ENCODE measurements around the gene CD83. TPM values are rescaled to one million over a fixed set of nuclear protein-coding genes. Genes with fewer than 3 reads are reported as not detected.

CD83 gene
- total and polyA plus RNA-seq, 9 of the 15 experiments (the other 6 are each of a cell fraction or from before 2014, with no cell fraction given): 2.5 to 4.1 (median 3.4) TPM

DNA sequence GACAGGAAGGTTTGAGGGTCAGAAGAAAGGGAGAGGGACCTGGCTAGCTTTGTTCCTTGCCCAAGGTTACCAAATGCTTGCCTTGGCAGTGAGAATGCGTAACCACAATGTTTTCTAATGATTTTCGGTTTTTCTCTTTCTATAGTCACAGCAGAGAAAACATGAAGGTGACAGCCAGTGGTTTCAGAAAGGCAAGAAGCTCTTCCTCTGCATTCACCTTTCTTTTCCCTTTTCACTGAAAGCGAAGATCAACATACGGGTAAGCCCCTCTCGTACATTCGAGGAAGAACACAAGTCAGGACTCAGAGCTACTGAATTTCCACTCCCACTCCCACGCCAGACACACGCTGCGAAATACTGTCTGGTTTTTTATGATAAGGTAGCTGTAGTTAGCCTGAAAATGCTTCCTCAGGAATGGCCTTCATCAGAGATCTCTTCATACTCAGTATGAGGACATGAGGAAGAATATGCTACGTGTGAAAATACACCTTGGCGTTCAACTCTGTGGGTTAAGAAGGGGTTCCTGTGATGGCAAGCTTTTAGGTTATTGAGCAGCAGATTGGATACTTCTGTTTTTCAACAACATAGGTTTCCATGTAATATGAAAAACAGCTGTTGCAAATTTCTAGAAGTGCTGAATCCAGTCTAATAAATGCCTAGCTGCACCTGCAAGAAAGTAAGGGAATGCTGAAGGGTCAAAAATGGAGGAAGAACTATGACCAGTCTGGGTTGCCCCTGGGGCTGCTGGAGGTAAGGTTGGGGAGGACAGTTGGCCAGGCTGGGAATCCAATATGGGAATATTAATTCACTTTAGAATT lies 7.4 kb upstream of the CD83 start (continued):
- TF ChIP-seq C11orf30 (IDR thresholded peaks at IDR 0.05; ENCODE audit: low read depth) (peak; percentile 6; the same call in 1 of the 2 replicates), SAFB (IDR thresholded peaks at IDR 0.05; ENCODE audit: borderline replicate concordance, low read depth, low read length) (no peak), ESRRA (IDR thresholded peaks at IDR 0.05; ENCODE audit: borderline replicate concordance, low read depth) (no peak), TAL1 (IDR thresholded peaks at IDR 0.05) (peak; percentile 80), SMC3 (conservative IDR thresholded peaks at IDR 0.05; ENCODE audit: insufficient read depth, low read depth, low read length) (no peak), CXXC5 (CRISPR knock-in tag; IDR thresholded peaks at IDR 0.05) (peak; percentile 52), SMAD4 (CRISPR knock-in tag; conservative IDR thresholded peaks at IDR 0.05) (0 out of 2 replicates have a peak, but pooled peaks have one; percentile 40), ILK (tag; IDR thresholded peaks at IDR 0.05; ENCODE audit: borderline replicate concordance, low read depth) (no peak), TEAD4 (IDR thresholded peaks at IDR 0.05; ENCODE audit: low read length) (peak; percentile 71), TEAD4 (CRISPR knock-in tag; IDR thresholded peaks at IDR 0.05; ENCODE audit: borderline replicate concordance) (no peak), NFXL1 (CRISPR knock-in tag; IDR thresholded peaks at IDR 0.05) (no peak), ZNF347 (CRISPR knock-in tag; IDR thresholded peaks at IDR 0.05; ENCODE audit: low read depth) (no peak), IRF2 (CRISPR knock-in tag; IDR thresholded peaks at IDR 0.05) (no peak), ADNP (tag; IDR thresholded peaks at IDR 0.05) (no peak), ETV5 (CRISPR knock-in tag; IDR thresholded peaks at IDR 0.05; ENCODE audit: low read depth) (0 out of 2 replicates have a peak, but pooled peaks have one; percentile 43), ZNF316 (IDR thresholded peaks at IDR 0.05) (peak; percentile 36; the same call in 1 of the 2 replicates), POU5F1 (IDR thresholded peaks at IDR 0.05; ENCODE audit: borderline replicate concordance, low read depth, low read length, partially characterized antibody) (no peak)
- TF ChIP-seq, protein P1, sequence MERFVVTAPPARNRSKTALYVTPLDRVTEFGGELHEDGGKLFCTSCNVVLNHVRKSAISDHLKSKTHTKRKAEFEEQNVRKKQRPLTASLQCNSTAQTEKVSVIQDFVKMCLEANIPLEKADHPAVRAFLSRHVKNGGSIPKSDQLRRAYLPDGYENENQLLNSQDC (CRISPR knock-in tag; IDR thresholded peaks at IDR 0.05): no peak

Data from K562 (cell line).